ENCODE data around the gene C19orf25. TPM values are rescaled to one million over a fixed set of nuclear protein-coding genes. Genes with fewer than 3 reads are reported as not detected.

The C19orf25 gene
- total and polyA plus RNA-seq, 2 of the 13 experiments (the other 11 are each of a cell fraction or from before 2014, with no cell fraction given) = 14.2 to 32.4 TPM

DNA sequence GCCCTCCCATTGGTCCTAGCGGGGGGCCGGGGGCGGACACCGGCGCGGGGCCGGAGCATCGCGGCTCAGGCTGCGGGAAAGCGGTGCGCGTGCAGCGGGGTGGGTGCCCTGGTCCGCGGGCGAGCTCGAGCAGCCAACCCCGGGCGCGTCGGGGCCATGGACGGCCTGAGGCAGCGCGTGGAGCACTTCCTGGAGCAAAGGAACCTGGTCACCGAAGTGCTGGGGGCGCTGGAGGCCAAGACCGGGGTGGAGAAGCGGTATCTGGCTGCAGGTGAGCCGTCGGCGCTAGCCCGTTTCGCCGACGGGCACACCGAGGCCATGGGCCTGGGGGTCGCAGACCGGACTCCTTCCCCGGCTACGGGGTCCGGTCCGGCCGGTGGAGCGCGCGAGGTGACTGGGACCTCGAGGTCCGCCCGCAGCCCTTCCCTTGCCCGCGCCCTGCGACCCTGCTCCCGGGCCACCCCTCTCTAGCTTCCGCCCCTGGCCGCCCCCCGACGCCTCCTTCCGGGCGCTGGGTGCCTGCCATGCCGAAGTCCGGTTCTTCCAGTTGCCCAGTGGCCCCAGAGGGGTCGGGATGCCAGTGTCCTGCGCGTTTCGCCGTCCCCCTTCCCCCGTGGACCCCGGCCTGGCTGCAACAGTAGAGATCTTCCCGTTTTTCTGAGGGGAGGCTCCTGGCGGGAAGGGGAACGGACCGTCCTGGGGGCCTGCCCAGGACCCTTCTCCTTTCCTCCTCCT, 12.3 kb upstream of the C19orf25 start, which contains the start of gene REEP6 (continued):
- TF ChIP-seq, protein P1, sequence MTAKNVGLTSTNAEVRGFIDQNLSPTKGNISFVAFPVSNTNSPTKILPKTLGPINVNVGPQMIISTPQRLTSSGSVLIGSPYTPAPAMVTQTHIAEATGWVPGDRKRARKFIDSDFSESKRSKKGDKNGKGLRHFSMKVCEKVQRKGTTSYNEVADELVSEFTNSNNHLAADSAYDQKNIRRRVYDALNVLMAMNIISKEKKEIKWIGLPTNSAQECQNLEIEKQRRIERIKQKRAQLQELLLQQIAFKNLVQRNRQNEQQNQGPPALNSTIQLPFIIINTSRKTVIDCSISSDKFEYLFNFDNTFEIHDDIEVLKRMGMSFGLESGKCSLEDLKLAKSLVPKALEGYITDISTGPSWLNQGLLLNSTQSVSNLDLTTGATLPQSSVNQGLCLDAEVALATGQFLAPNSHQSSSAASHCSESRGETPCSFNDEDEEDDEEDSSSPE (CRISPR knock-in tag; IDR thresholded peaks at IDR 0.05) = peak; percentile 46; the same call in 1 of the 2 replicates
- TF ChIP-seq ZNF562 (CRISPR knock-in tag; IDR thresholded peaks at IDR 0.05; ENCODE audit: borderline replicate concordance) (no peak), ONECUT2 (CRISPR knock-in tag; IDR thresholded peaks at IDR 0.05) (no peak), ZNF850 (CRISPR knock-in tag; conservative IDR thresholded peaks at IDR 0.05) (0 out of 2 replicates have a peak, but pooled peaks have one; percentile 23), MXD4 (CRISPR knock-in tag; IDR thresholded peaks at IDR 0.05) (peak; percentile 48), DNMT3B (CRISPR knock-in tag; conservative IDR thresholded peaks at IDR 0.05) (no peak), ZKSCAN5 (CRISPR knock-in tag; IDR thresholded peaks at IDR 0.05) (no peak), ZKSCAN1 (IDR thresholded peaks at IDR 0.05; ENCODE audit: low read length) (no peak), BHLHE40 (IDR thresholded peaks at IDR 0.05; ENCODE audit: low read length) (no peak), ISL2 (CRISPR knock-in tag; IDR thresholded peaks at IDR 0.05) (0 out of 2 replicates have a peak, but pooled peaks have one; percentile 36), NFKB2 (CRISPR knock-in tag; IDR thresholded peaks at IDR 0.05; ENCODE audit: borderline replicate concordance) (peak; percentile 78; the same call in 1 of the 2 replicates), ZNF329 (CRISPR knock-in tag; IDR thresholded peaks at IDR 0.05; ENCODE audit: low read depth) (peak; percentile 66; the same call in 1 of the 2 replicates), PPARG (CRISPR knock-in tag; conservative IDR thresholded peaks at IDR 0.05) (0 out of 2 replicates have a peak, but pooled peaks have one; percentile 24), ZNF431 (CRISPR knock-in tag; IDR thresholded peaks at IDR 0.05; ENCODE audit: borderline replicate concordance, low read depth) (0 out of 2 replicates have a peak, but pooled peaks have one; percentile 61), HES4 (CRISPR knock-in tag; IDR thresholded peaks at IDR 0.05; ENCODE audit: borderline replicate concordance) (0 out of 2 replicates have a peak, but pooled peaks have one; percentile 53)
- TF ChIP-seq, protein P2, sequence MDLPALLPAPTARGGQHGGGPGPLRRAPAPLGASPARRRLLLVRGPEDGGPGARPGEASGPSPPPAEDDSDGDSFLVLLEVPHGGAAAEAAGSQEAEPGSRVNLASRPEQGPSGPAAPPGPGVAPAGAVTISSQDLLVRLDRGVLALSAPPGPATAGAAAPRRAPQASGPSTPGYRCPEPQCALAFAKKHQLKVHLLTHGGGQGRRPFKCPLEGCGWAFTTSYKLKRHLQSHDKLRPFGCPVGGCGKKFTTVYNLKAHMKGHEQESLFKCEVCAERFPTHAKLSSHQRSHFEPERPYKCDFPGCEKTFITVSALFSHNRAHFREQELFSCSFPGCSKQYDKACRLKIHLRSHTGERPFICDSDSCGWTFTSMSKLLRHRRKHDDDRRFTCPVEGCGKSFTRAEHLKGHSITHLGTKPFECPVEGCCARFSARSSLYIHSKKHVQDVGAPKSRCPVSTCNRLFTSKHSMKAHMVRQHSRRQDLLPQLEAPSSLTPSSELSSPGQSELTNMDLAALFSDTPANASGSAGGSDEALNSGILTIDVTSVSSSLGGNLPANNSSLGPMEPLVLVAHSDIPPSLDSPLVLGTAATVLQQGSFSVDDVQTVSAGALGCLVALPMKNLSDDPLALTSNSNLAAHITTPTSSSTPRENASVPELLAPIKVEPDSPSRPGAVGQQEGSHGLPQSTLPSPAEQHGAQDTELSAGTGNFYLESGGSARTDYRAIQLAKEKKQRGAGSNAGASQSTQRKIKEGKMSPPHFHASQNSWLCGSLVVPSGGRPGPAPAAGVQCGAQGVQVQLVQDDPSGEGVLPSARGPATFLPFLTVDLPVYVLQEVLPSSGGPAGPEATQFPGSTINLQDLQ (CRISPR knock-in tag; IDR thresholded peaks at IDR 0.05) = peak; percentile 50; the same call in 1 of the 2 replicates
- TF ChIP-seq, protein P3, sequence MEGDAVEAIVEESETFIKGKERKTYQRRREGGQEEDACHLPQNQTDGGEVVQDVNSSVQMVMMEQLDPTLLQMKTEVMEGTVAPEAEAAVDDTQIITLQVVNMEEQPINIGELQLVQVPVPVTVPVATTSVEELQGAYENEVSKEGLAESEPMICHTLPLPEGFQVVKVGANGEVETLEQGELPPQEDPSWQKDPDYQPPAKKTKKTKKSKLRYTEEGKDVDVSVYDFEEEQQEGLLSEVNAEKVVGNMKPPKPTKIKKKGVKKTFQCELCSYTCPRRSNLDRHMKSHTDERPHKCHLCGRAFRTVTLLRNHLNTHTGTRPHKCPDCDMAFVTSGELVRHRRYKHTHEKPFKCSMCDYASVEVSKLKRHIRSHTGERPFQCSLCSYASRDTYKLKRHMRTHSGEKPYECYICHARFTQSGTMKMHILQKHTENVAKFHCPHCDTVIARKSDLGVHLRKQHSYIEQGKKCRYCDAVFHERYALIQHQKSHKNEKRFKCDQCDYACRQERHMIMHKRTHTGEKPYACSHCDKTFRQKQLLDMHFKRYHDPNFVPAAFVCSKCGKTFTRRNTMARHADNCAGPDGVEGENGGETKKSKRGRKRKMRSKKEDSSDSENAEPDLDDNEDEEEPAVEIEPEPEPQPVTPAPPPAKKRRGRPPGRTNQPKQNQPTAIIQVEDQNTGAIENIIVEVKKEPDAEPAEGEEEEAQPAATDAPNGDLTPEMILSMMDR (CRISPR knock-in tag; IDR thresholded peaks at IDR 0.05) = 0 out of 2 replicates have a peak, but pooled peaks have one; percentile 2
- TF ChIP-seq, protein P4, sequence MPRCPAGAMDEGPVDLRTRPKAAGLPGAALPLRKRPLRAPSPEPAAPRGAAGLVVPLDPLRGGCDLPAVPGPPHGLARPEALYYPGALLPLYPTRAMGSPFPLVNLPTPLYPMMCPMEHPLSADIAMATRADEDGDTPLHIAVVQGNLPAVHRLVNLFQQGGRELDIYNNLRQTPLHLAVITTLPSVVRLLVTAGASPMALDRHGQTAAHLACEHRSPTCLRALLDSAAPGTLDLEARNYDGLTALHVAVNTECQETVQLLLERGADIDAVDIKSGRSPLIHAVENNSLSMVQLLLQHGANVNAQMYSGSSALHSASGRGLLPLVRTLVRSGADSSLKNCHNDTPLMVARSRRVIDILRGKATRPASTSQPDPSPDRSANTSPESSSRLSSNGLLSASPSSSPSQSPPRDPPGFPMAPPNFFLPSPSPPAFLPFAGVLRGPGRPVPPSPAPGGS (CRISPR knock-in tag; IDR thresholded peaks at IDR 0.05) = peak; percentile 82; the same call in 1 of the 2 replicates
- TF ChIP-seq, protein P5, sequence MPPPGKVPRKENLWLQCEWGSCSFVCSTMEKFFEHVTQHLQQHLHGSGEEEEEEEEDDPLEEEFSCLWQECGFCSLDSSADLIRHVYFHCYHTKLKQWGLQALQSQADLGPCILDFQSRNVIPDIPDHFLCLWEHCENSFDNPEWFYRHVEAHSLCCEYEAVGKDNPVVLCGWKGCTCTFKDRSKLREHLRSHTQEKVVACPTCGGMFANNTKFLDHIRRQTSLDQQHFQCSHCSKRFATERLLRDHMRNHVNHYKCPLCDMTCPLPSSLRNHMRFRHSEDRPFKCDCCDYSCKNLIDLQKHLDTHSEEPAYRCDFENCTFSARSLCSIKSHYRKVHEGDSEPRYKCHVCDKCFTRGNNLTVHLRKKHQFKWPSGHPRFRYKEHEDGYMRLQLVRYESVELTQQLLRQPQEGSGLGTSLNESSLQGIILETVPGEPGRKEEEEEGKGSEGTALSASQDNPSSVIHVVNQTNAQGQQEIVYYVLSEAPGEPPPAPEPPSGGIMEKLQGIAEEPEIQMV (CRISPR knock-in tag; IDR thresholded peaks at IDR 0.05; ENCODE audit: low read depth) = peak; percentile 73; the same call in 1 of the 2 replicates
